Chondrocyte (in vitro differentiated cells): Measurements from ENCODE around the gene SCUBE1. TPM values are rescaled to one million over a fixed set of nuclear protein-coding genes. Genes with fewer than 3 reads are reported as not detected.

Experiments
- DNase-seq: peaks from one replicate; pipeline ENCODE4 v3.0.0; 2021; ENCODE audit warnings: mixed read lengths, low spot score
- H3K27ac Mint-ChIP-seq: one replicate; pipeline ENCODE4 v1.8.0; 2021; ENCODE audit warnings: mild to moderate bottlenecking, moderate library complexity, mixed read lengths; ENCODE audit not compliant: unreplicated experiment
- H3K27me3 Mint-ChIP-seq: 2 replicates; pipeline ENCODE4 v1.8.0; 2021; ENCODE audit warnings: low read depth, mixed read lengths
- H3K36me3 Mint-ChIP-seq: 2 replicates; pipeline ENCODE4 v1.8.0; 2021; ENCODE audit warnings: low read depth, mixed read lengths
- H3K4me1 Mint-ChIP-seq: 2 replicates; pipeline ENCODE4 v1.8.0; 2021; ENCODE audit warnings: low read depth, mild to moderate bottlenecking, mixed read lengths
- H3K4me3 Mint-ChIP-seq: one replicate; pipeline ENCODE4 v1.8.0; 2021; ENCODE audit warnings: mild to moderate bottlenecking, moderate library complexity, mixed read lengths; ENCODE audit not compliant: unreplicated experiment
- H3K9me3 Mint-ChIP-seq: 2 replicates; pipeline ENCODE4 v1.8.0; 2021; ENCODE audit warnings: low read depth, mixed read lengths
- total RNA-seq: library from RNA; stranded (reverse); gene quantifications from 3 replicates; pipeline ENCODE4 v1.2.1, GENCODE V29; 2021
- TF ChIP-seq, protein P1 (sequence below): fragments of 200-600 bp; sonication (generic); IDR thresholded peaks from 2 replicates; pipeline ENCODE4 v1.5.0; 2021; ENCODE audit warnings: antibody characterized with exemption, mild to moderate bottlenecking, moderate library complexity

The SCUBE1 gene
- total RNA-seq, 1 donor from 2014 or later: 3.2 TPM

DNA sequence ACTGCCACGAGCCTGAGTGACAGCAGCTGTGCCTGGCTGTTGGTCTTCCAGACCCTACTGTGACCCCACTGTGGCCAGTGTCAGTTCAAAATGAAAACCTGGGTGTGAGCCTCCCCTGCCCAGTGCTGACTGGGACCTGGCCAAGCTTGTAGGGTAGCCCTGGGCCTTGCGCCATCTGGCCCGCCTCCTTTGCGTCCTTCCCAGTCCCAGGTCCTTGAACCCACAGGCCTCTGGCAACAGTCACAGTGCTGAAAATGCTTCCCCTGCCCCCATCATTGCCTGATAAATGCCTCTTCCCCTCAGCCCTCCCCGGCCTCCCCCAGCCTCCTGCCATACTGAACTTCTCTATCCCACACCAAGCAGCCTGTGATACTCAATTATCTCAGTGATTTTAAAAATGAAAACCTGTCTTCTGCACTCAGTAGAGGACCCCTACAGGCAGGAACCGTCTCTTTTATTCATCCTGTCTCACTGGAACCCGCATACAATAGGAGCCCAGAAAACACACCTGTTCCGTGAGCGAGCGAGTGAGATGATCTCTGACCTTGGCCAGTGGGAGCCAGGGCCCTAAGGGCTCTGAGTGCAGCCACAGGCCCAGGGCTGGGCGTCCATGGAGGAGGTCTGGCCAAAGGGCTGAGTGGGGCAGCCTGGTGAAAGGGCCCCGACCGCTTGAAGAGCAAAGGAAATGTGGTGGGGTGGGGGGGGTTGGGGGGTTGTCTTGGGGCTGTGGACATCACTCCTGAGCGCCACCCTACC, 106.6 kb downstream of the SCUBE1 start:
- Mint-ChIP-seq H3K36me3 (no peaks in the 10 kb centered on the region), H3K4me1 (peaks cover 6% of the 10 kb centered on the region), H3K9me3 (no peaks in the 10 kb centered on the region), H3K27ac (no peak overlapping the region), H3K27me3 (peaks cover 15% of the 10 kb centered on the region), H3K4me3 (no peak overlapping the region)
- TF ChIP-seq, protein P1, sequence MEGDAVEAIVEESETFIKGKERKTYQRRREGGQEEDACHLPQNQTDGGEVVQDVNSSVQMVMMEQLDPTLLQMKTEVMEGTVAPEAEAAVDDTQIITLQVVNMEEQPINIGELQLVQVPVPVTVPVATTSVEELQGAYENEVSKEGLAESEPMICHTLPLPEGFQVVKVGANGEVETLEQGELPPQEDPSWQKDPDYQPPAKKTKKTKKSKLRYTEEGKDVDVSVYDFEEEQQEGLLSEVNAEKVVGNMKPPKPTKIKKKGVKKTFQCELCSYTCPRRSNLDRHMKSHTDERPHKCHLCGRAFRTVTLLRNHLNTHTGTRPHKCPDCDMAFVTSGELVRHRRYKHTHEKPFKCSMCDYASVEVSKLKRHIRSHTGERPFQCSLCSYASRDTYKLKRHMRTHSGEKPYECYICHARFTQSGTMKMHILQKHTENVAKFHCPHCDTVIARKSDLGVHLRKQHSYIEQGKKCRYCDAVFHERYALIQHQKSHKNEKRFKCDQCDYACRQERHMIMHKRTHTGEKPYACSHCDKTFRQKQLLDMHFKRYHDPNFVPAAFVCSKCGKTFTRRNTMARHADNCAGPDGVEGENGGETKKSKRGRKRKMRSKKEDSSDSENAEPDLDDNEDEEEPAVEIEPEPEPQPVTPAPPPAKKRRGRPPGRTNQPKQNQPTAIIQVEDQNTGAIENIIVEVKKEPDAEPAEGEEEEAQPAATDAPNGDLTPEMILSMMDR: no peak
- DNase-seq: no peak

DNA sequence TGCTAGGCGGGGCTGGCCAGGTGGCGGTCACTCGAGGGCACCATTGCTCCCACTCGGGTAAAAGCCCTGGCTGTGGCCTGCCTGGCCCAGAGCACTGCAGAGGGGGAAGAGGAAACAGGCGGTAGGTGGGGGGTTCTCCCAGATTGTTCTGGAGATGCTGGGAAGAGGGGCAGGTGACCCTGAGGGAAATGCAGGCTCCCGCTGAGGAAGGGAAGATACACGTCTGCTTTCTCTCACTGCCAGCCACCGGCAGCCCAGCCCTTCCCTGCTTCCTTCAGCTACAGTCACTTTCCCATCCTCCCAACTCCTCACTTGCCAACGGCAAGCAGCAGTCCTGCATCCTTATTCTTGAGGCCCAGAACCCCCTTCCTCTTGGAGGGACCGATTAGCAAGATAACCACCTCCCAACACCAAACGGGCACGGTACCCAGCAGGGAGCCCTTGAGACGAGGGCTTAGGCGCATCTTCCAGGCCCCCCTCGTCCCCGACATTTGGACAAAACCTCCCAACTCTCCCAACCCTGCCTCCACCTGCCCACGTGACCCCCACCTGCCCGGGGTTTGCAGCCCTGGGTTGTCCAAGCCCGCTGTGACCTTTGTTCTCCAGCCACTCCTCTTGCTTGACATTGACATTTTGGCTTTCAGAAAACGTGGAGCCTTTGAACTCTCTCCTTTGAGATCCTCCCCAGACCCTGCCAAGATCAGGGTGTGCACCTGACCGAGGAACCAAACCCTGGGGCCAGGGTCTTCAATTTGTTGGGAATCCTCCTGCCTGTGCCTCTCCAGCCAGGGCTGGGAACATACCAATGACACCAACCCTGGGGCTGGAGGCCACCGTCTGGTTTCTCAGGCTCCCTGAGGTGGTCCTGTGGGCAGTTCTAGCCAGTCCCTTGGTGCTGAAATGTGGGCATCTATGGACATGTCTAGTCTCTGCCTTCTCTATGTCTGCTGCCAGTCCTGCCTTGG, 107.4 kb downstream of the SCUBE1 start:
- Mint-ChIP-seq H3K9me3 (no peaks in the 10 kb centered on the region), H3K27me3 (peaks cover 19% of the 10 kb centered on the region), H3K36me3 (no peaks in the 10 kb centered on the region), H3K4me3 (no peak overlapping the region), H3K27ac (no peak overlapping the region), H3K4me1 (peaks cover 6% of the 10 kb centered on the region)
- TF ChIP-seq, protein P1: no peak
- DNase-seq: no peak

DNA sequence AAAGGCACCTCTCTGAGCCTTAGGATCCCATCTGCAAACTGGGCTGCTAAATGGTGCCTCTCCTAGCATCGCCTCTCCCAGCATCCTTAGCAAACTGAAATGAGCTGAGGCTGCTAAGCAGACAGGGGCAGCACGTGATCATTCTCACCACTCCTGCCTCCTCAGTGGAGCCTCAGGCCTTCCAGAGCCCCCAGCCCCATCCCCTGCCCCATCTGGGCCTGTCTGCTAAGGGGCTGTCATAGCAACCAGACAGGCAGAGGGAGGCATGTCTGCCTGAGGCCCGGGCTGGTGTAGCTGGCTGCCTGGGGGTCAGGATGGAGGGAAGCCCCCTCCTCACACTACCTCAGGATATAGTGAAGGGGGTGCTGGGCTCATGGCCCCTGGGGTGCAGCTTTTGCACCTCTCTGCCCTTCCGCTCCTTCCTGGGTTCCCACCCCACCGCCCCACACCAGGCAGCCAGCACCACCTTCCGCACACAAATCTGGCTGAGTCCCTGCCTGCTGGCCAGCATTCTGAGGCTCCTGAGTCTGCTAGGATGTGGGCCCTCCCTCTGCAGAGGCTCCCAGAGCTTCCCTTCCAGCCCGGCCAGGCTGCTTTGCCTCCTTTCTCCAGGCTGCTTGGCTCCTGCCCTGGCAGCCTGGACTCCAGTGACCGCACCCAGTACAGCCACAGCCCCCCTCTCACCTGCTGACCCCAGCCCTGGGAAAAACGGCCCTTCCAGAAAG, 108.7 kb downstream of the SCUBE1 start:
- DNase-seq: no peak
- H3K36me3 Mint-ChIP-seq: no peaks in the 10 kb centered on the region
- no peaks in the 10 kb centered on the region for H3K9me3 Mint-ChIP-seq
- peaks cover 6% of the 10 kb centered on the region for H3K4me1 Mint-ChIP-seq
- TF ChIP-seq, protein P1: no peak
- peaks cover 17% of the 10 kb centered on the region for H3K27me3 Mint-ChIP-seq
- H3K27ac Mint-ChIP-seq: no peak overlapping the region
- H3K4me3 Mint-ChIP-seq: no peak overlapping the region

DNA sequence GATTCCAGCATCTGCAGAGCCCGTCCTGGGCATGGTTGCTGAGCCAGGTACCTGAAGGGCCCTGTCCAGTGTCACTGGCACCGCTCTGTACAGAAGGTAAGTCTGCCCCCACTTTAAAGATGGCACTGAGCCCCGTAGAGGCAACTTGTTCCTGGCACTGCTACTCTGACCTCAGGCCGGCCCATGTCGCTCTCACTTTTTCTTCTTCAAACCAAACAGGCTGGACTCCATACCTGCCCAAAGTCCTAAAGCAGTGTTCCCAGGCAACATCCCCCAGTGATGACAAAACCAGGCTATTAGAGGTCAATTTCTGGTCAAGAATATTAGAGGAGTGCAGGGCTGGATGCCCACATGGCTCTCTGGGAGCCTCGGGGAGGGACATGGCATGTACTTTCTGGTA, 109.6 kb downstream of the SCUBE1 start:
- Mint-ChIP-seq H3K27ac (no peak overlapping the region), H3K4me1 (peaks cover 6% of the 10 kb centered on the region), H3K9me3 (no peaks in the 10 kb centered on the region), H3K36me3 (no peaks in the 10 kb centered on the region), H3K4me3 (no peak overlapping the region), H3K27me3 (peaks cover 19% of the 10 kb centered on the region)
- DNase-seq: no peak
- TF ChIP-seq, protein P1: no peak

DNA sequence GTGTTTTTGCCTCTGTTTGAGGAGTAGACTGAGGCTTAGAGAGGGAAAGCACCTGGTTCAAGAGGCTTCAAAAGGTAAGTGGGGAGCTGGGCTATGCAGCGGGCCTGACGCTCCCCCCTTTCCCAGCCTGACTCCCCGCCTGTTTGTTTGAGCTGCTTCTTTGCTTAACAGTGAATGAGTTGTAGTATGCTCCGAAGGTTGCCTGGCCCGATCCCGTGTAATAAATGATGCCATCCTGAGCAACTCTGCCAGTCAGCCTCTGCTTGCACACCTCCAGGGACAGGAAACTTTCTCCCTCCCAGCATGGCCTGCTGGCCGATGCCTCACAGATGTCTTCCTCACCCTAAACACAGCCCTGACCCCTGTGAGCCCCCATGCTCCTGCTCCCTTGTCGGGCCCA, 110.7 kb downstream of the SCUBE1 start:
- Mint-ChIP-seq H3K4me1 (peaks cover 6% of the 10 kb centered on the region), H3K9me3 (no peaks in the 10 kb centered on the region), H3K36me3 (peaks cover 2% of the 10 kb centered on the region), H3K4me3 (no peak overlapping the region), H3K27ac (no peak overlapping the region), H3K27me3 (peaks cover 25% of the 10 kb centered on the region)
- DNase-seq: no peak
- TF ChIP-seq, protein P1: no peak
